Measurements from ENCODE around the gene PKP4.

DNA sequence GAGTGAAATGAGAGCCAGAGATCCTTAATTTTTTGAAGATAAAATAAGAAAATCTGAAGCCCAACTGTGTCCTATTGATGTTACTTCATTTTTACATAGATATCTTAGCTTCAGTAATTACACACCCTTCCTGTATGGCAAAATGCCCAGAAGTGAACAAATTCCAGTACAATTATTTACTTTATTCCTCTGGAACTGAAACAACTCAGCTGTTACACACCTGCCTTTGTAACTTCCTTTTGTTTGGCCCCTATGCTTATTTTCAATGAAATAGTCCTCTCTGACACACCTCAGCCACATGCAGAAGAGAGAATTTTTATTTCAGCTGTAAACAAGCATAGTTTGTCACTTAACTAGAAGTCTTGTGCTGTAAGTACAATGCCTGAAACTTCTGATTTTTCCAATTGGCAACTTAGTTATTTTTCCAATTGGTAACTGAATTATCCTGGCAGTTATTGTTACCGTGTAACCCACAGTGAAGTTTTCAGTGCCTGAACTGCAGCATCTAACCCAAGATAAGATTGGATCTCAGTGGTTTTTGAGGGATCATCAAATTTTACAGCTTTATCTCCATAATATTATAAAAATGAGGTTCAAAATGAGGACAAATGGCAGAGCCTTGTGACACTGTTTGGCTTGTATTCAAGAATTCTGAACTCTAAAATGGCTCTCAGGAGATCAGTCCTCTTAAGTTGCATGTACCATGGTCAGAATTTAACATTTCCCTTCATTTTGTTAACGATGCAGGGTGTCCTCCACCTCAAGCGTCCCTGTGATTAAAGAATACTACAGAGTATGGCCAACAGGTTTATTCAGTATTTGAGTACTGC is 82.6 kb downstream of the PKP4 start:
- TF ChIP-seq, protein P1, sequence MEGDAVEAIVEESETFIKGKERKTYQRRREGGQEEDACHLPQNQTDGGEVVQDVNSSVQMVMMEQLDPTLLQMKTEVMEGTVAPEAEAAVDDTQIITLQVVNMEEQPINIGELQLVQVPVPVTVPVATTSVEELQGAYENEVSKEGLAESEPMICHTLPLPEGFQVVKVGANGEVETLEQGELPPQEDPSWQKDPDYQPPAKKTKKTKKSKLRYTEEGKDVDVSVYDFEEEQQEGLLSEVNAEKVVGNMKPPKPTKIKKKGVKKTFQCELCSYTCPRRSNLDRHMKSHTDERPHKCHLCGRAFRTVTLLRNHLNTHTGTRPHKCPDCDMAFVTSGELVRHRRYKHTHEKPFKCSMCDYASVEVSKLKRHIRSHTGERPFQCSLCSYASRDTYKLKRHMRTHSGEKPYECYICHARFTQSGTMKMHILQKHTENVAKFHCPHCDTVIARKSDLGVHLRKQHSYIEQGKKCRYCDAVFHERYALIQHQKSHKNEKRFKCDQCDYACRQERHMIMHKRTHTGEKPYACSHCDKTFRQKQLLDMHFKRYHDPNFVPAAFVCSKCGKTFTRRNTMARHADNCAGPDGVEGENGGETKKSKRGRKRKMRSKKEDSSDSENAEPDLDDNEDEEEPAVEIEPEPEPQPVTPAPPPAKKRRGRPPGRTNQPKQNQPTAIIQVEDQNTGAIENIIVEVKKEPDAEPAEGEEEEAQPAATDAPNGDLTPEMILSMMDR (IDR thresholded peaks at IDR 0.05; ENCODE audit: low read depth, low read length) = no peak
- TF ChIP-seq POLR2A (IDR thresholded peaks at IDR 0.05; ENCODE audit: extremely low read depth, insufficient read length) (no peak), MYC (IDR thresholded peaks at IDR 0.05; ENCODE audit: low read depth, low read length) (no peak)
